A549 (cell line): Measurements from ENCODE around the gene OR2Y1. TPM values are rescaled to one million over a fixed set of nuclear protein-coding genes. Genes with fewer than 3 reads are reported as not detected.
"Not testable (repeated sequence)": the region's sequence is repeated elsewhere in the genome, so short reads cannot be mapped to it uniquely, and the experiment has no call there.

Source experiments
- ATAC-seq, 2 experiments: fragments of 200-7000 bp in 1 of 2; fragments of >200 bp in 1 of 2; cut with Nextera tagmentation in 1 of 2; cut with Tn5 transposase in 1 of 2; 3 replicates each; pipeline versions ENCODE4 v1.8.0 to v1.9.1; 2018 to 2020; ENCODE audit warnings: mild to moderate bottlenecking in 1 of 2, moderate library complexity in 1 of 2
- CTCF ChIA-PET: fragments of 300-600 bp; sonication (Branson Sonifier 250); formaldehyde crosslinking; extraction: SDS; loops from one replicate; lab custom pipeline; 2021; ENCODE audit warnings: antibody characterized with exemption, inconsistent platforms; lab: Yijun Ruan, JAX
- POLR2A ChIA-PET: fragments of 350-600 bp; formaldehyde crosslinking; extraction: SDS; loops from one replicate; lab custom pipeline; 2021; ENCODE audit warnings: antibody characterized with exemption, inconsistent platforms; lab: Yijun Ruan, JAX
- DNase-seq, 2 experiments: peaks; one replicate each; pipeline versions ENCODE4 v3.0.0 to v3.0.0-alpha.2; 2011 to 2016; ENCODE audit warnings: low read depth in 1 of 2, low spot score in 1 of 2
- FAIRE-seq: peaks from 2 replicates; lab custom pipeline; 2011; peaks lifted over from hg19 to GRCh38; lab: Jason Lieb, UNC
- H3K27ac ChIP-seq, 2 experiments: fragments of >200 bp; sonication (Bioruptor Twin); formaldehyde crosslinking; 3 replicates each; pipeline ENCODE4 v1.5.1; 2016 to 2017
- H3K4me1 ChIP-seq: fragments of >200 bp; sonication (Bioruptor Twin); formaldehyde crosslinking; 3 replicates; pipeline ENCODE4 v1.6.1; 2016
- H3K4me2 ChIP-seq: fragments of >200 bp; sonication (Bioruptor Twin); formaldehyde crosslinking; 3 replicates; pipeline ENCODE4 v1.6.1; 2016
- H3K4me3 ChIP-seq: fragments of >200 bp; sonication (Bioruptor Twin); formaldehyde crosslinking; 3 replicates; pipeline ENCODE4 v1.5.1; 2016
- H3K9me3 ChIP-seq: fragments of >200 bp; sonication (Bioruptor Twin); formaldehyde crosslinking; 3 replicates; pipeline ENCODE4 v1.6.1; 2016
- BHLHE40 ChIP-seq: IDR thresholded peaks from 2 replicates; pipeline ENCODE4 v1.6.1; 2012; ENCODE audit warnings: low read depth, low read length, inconsistent platforms
- CBX2 ChIP-seq: fragments of 200-600 bp; sonication (generic); IDR thresholded peaks from 2 replicates; pipeline ENCODE4 v1.6.1; 2016; ENCODE audit warnings: low read depth, mild to moderate bottlenecking, borderline replicate concordance
- CBX8 ChIP-seq: fragments of 200-600 bp; sonication (generic); IDR thresholded peaks from 2 replicates; pipeline ENCODE4 v1.6.1; 2016
- CHD4 ChIP-seq: fragments of 200-600 bp; sonication (generic); IDR thresholded peaks from 2 replicates; pipeline ENCODE4 v1.6.1; 2016; ENCODE audit warnings: antibody characterized with exemption, mild to moderate bottlenecking, borderline replicate concordance
- EP300 ChIP-seq, 2 experiments: fragments of >200 bp; sonication (Bioruptor Twin); formaldehyde crosslinking; IDR thresholded peaks; 2 replicates in 1 of 2; 3 replicates in 1 of 2; pipeline ENCODE4 v1.6.1; 2016 to 2017
- ESRRA ChIP-seq: fragments of 150-350 bp; IDR thresholded peaks from 2 replicates; pipeline ENCODE4 v1.6.1; 2014; ENCODE audit warnings: mild to moderate bottlenecking, low read length, borderline replicate concordance
- HEYL ChIP-seq: fragments of 250-450 bp; sonication (Bioruptor Pico); IDR thresholded peaks from 2 replicates; pipeline ENCODE4 v1.8.0; 2021; ENCODE audit warnings: mild to moderate bottlenecking, moderate library complexity
- KDM1A ChIP-seq: fragments of 200-600 bp; sonication (generic); IDR thresholded peaks from 2 replicates; pipeline ENCODE4 v1.6.1; 2016; ENCODE audit warnings: low read depth, mild to moderate bottlenecking
- MAFK ChIP-seq: fragments of 450-650 bp; IDR thresholded peaks from 2 replicates; pipeline ENCODE4 v1.6.1; 2014; ENCODE audit not compliant: partially characterized antibody
- NFE2L2 ChIP-seq: fragments of 150-350 bp; conservative IDR thresholded peaks from 2 replicates; pipeline ENCODE4 v1.6.1; 2014; ENCODE audit warnings: low read length
- POLR2AphosphoS2 ChIP-seq: conservative IDR thresholded peaks from 2 replicates; pipeline ENCODE4 v1.6.1; 2012; ENCODE audit warnings: low read length, improper control_type of control experiment, inconsistent platforms
- RARB ChIP-seq: fragments of 250-450 bp; sonication (Bioruptor Pico); IDR thresholded peaks from 2 replicates; pipeline ENCODE4 v1.8.0; 2021; ENCODE audit warnings: mild to moderate bottlenecking, moderate library complexity
- RFX5 ChIP-seq: fragments of 450-650 bp; IDR thresholded peaks from 2 replicates; pipeline ENCODE4 v1.7.1; 2014; ENCODE audit warnings: antibody characterized with exemption, mild to moderate bottlenecking, moderate library complexity
- TFCP2L1 ChIP-seq: fragments of 250-450 bp; sonication (Bioruptor Pico); IDR thresholded peaks from 2 replicates; pipeline ENCODE4 v1.5.0; 2021; ENCODE audit warnings: mild to moderate bottlenecking
- ZC3H11A ChIP-seq: fragments of 450-650 bp; IDR thresholded peaks from 2 replicates; pipeline ENCODE4 v1.6.1; 2014; ENCODE audit warnings: antibody characterized with exemption, mild to moderate bottlenecking
- ZSCAN20 ChIP-seq: fragments of 250-450 bp; sonication (Bioruptor Pico); IDR thresholded peaks from 2 replicates; pipeline ENCODE4 v1.8.0; 2022; ENCODE audit warnings: mild to moderate bottlenecking, moderate library complexity
- WGBS: methylation state at CpG from one replicate; pipeline ENCODE4 v1.1.6; 2017; ENCODE audit errors: missing lambda C conversion rate; 5-methylcytosine and 5-hydroxymethylcytosine counted together
- polyA plus RNA-seq, 4 experiments: library from polyadenylated mRNA; depleted of rRNA in 3 of 4; stranded (reverse); fragments of >200 nt; fragmentation: RNase III in 1 of 4; extraction: RNeasy Plus Mini Kit Qiagen cat#74134 plus additional on column Dnase treatment in 1 of 4; gene quantifications; 2 replicates in 3 of 4; 3 replicates in 1 of 4; pipeline ENCODE4 v1.2.3, GENCODE V29; 2011 to 2017
- TF ChIP-seq, protein P1 (sequence below): fragments of 250-450 bp; sonication (Bioruptor Pico); IDR thresholded peaks from 2 replicates; pipeline ENCODE4 v1.5.0; 2020; ENCODE audit warnings: low read depth, mild to moderate bottlenecking, moderate library complexity
- TF ChIP-seq, protein P2 (sequence below): fragments of >200 bp; sonication (Bioruptor Twin); formaldehyde crosslinking; IDR thresholded peaks from 3 replicates; pipeline ENCODE4 v1.5.1; 2016

Gene OR2Y1
- polyA plus RNA-seq, 2 of the 4 experiments (the other 2 are of a cell fraction): not detected

- 18% methylated on average over 2 of the region's 2 CpGs for WGBS
- Histone ChIP-seq H3K9me3 (no peaks in the 10 kb centered on the region), H3K4me1 (0 out of 3 replicates have a peak, but pooled peaks cover 4% of the 10 kb centered on the region), H3K27ac (no peak overlapping the region), H3K4me2 (no peak overlapping the region), H3K4me3 (no peak overlapping the region)
- TF ChIP-seq MAFK: peak; percentile 54
- TF ChIP-seq, protein P1, sequence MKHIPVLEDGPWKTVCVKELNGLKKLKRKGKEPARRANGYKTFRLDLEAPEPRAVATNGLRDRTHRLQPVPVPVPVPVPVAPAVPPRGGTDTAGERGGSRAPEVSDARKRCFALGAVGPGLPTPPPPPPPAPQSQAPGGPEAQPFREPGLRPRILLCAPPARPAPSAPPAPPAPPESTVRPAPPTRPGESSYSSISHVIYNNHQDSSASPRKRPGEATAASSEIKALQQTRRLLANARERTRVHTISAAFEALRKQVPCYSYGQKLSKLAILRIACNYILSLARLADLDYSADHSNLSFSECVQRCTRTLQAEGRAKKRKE (CRISPR knock-in tag): no peak
- DNase-seq: peak in 1 of 2 experiments; percentile 62
- no peak for FAIRE-seq
- CTCF ChIA-PET: no interaction called here
- POLR2A ChIA-PET: no interaction called here
- peak in 1 of 2 experiments; percentile 43; a peak in 3 of 6 replicates for ATAC-seq
Observed at GRCh38 chr5:180704362-180704761, 35.5 kb downstream of the OR2Y1 start.

GRCh38 chr5:180703912-180704311 lies 35.9 kb downstream of the OR2Y1 start:
- Histone ChIP-seq H3K4me2 (no peak overlapping the region), H3K27ac (no peak overlapping the region), H3K4me3 (no peak overlapping the region), H3K4me1 (0 out of 3 replicates have a peak, but pooled peaks cover 4% of the 10 kb centered on the region), H3K9me3 (no peaks in the 10 kb centered on the region)
- TF ChIP-seq, protein P1 (CRISPR knock-in tag): no peak
- TF ChIP-seq EP300 (IDR thresholded peaks at IDR 0.05) (no peak), POLR2AphosphoS2 (no peak), BHLHE40 (no peak), HEYL (CRISPR knock-in tag) (no peak), MAFK (no peak), KDM1A (no peak), ESRRA (no peak), TFCP2L1 (CRISPR knock-in tag) (no peak), RFX5 (no peak), ZC3H11A (no peak), RARB (CRISPR knock-in tag) (no peak), CBX2 (no peak), ZSCAN20 (no peak), CHD4 (no peak), NFE2L2 (no peak), CBX8 (no peak)
- TF ChIP-seq, protein P2, sequence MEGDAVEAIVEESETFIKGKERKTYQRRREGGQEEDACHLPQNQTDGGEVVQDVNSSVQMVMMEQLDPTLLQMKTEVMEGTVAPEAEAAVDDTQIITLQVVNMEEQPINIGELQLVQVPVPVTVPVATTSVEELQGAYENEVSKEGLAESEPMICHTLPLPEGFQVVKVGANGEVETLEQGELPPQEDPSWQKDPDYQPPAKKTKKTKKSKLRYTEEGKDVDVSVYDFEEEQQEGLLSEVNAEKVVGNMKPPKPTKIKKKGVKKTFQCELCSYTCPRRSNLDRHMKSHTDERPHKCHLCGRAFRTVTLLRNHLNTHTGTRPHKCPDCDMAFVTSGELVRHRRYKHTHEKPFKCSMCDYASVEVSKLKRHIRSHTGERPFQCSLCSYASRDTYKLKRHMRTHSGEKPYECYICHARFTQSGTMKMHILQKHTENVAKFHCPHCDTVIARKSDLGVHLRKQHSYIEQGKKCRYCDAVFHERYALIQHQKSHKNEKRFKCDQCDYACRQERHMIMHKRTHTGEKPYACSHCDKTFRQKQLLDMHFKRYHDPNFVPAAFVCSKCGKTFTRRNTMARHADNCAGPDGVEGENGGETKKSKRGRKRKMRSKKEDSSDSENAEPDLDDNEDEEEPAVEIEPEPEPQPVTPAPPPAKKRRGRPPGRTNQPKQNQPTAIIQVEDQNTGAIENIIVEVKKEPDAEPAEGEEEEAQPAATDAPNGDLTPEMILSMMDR: no peak
- DNase-seq: no peak
- POLR2A ChIA-PET: no interaction called here
- FAIRE-seq: no peak
- ATAC-seq: 0 out of 6 replicates have a peak, but pooled peaks of 1 of the 2 experiments have one; percentile 30
- 69% methylated on average over 7 of the region's 7 CpGs for WGBS
- CTCF ChIA-PET: no interaction called here

DNA sequence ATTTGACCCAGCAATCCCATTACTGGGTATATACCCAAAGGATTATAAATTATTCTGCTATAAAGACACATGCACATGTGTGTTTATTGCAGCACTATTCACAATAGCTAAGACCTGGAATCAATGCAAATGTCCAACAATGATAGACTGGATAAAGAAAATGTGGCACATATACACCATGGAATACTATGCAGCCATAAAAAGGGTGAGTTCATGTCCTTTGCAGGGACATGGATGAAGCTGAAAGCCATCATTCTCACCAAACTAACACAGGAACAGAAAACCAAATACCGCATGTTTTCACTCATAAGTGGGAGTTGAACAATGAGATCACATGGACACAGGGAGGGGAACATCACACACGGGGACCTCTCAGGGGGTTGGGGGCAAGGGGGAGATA lies 36.5 kb downstream of the OR2Y1 start:
- H3K4me3 ChIP-seq, H3K4me1 ChIP-seq, FAIRE-seq, POLR2A ChIA-PET, H3K4me2 ChIP-seq, H3K27ac ChIP-seq, DNase-seq, H3K9me3 ChIP-seq, ATAC-seq, CTCF ChIA-PET: not testable (repeated sequence)
- 80% methylated on average over 1 of the region's 2 CpGs for WGBS

- POLR2A ChIA-PET, DNase-seq, H3K4me3 ChIP-seq, H3K9me3 ChIP-seq, H3K4me2 ChIP-seq, FAIRE-seq, H3K4me1 ChIP-seq, H3K27ac ChIP-seq, ATAC-seq: not testable (repeated sequence)
- WGBS: 53% methylated on average over 4 of the region's 4 CpGs
- CTCF ChIA-PET: interaction anchor here (2.3 kb wide), 1 partner anchor 18 kb away, joined by 8 read pairs; no protein-coding TSS in a partner anchor
Observed at GRCh38 chr5:180700440-180700839, 39.4 kb downstream of the OR2Y1 start.
